Measurements from ENCODE around the gene RCC2.
"Not testable (repeated sequence)": the region's sequence is repeated elsewhere in the genome, so short reads cannot be mapped to it uniquely, and the experiment has no call there.

The RCC2 gene

GRCh38 chr1:17416389-17416788 is 23.1 kb downstream of the RCC2 start:
- DNase-seq: no peak

GRCh38 chr1:17414022-17414421 is 25.5 kb downstream of the RCC2 start:
- no peak for DNase-seq

- no peak for DNase-seq
Measured at GRCh38 chr1:17412093-17412870, 27.2 kb downstream of the RCC2 start.

- DNase-seq: no peak
Measured at GRCh38 chr1:17409391-17409811, 30.1 kb downstream of the RCC2 start.

- not testable (repeated sequence) for DNase-seq
Measured at GRCh38 chr1:17407786-17408514, 31.5 kb downstream of the RCC2 start.

- DNase-seq: not testable (repeated sequence)
Measured at GRCh38 chr1:17406760-17407475, 32.6 kb downstream of the RCC2 start.

GRCh38 chr1:17405898-17406759 is 33.3 kb downstream of the RCC2 start:
- DNase-seq: no peak

GRCh38 chr1:17404820-17405219 is 34.7 kb downstream of the RCC2 start:
- no peak for DNase-seq

GRCh38 chr1:17404034-17404684 is 35.3 kb downstream of the RCC2 start:
- no peak for DNase-seq

- DNase-seq: no peak
Measured at GRCh38 chr1:17403081-17403480, 36.4 kb downstream of the RCC2 start.

- DNase-seq: no peak
Measured at GRCh38 chr1:17401841-17402240, 37.6 kb downstream of the RCC2 start.

- no peak for DNase-seq
Measured at GRCh38 chr1:17400725-17401341, 38.6 kb downstream of the RCC2 start.

GRCh38 chr1:17397910-17398695 is 41.4 kb downstream of the RCC2 start:
- no peak for DNase-seq

GRCh38 chr1:17393230-17393629 is 46.2 kb downstream of the RCC2 start:
- DNase-seq: no peak

GRCh38 chr1:17392199-17392740 is 47.2 kb downstream of the RCC2 start:
- DNase-seq: no peak

GRCh38 chr1:17381161-17381560 is 58.3 kb downstream of the RCC2 start:
- DNase-seq: no peak

GRCh38 chr1:17377325-17377953 is 62.0 kb downstream of the RCC2 start:
- DNase-seq: no peak

GRCh38 chr1:17375651-17376050 is 63.8 kb downstream of the RCC2 start:
- no peak for DNase-seq

- no peak for DNase-seq
Measured at GRCh38 chr1:17372955-17373354, 66.5 kb downstream of the RCC2 start.

- no peak for DNase-seq
Measured at GRCh38 chr1:17371896-17372295, 67.6 kb downstream of the RCC2 start, which contains the start of gene PADI6. PADI6 (plus strand) TSS chr1:17372196; CDS start chr1:17372246, 50 bp downstream.

All from SIG-M5 (cell line).